ENCODE data around the gene LRIG1. TPM values are rescaled to one million over a fixed set of nuclear protein-coding genes. Genes with fewer than 3 reads are reported as not detected.

LRIG1 gene
- total and polyA plus RNA-seq, 5 donors: 80.2 to 140 (median 121) TPM

- DNase-seq (no peak), ATAC-seq (no peak)
- H3K4me3 ChIP-seq (ENCODE audit: low read length): no peak overlapping the region
- H3K27me3 ChIP-seq (ENCODE audit: control insufficient read depth, insufficient read depth): no peaks in the 10 kb centered on the region
- no peaks in the 10 kb centered on the region for H3K4me1 ChIP-seq (ENCODE audit: control insufficient read depth, insufficient read depth, low read length)
- intact Hi-C loops (cut with DNase I): no loop called here
- no peaks in the 10 kb centered on the region for H3K9me3 ChIP-seq (ENCODE audit: control insufficient read depth, low read length)
- H3K27ac ChIP-seq (ENCODE audit: low read length): no peak overlapping the region
- WGBS: 97% methylated on average over 10 of the region's 10 CpGs
Observed at GRCh38 chr3:66470956-66471686, 29.7 kb downstream of the LRIG1 start.

GRCh38 chr3:66470285-66470684 is 30.5 kb downstream of the LRIG1 start:
- Histone ChIP-seq H3K27me3 (ENCODE audit: control insufficient read depth, insufficient read depth) (no peaks in the 10 kb centered on the region), H3K27ac (ENCODE audit: low read length) (no peak overlapping the region), H3K9me3 (ENCODE audit: control insufficient read depth, low read length) (no peaks in the 10 kb centered on the region), H3K4me3 (ENCODE audit: low read length) (no peak overlapping the region), H3K4me1 (ENCODE audit: control insufficient read depth, insufficient read depth, low read length) (no peaks in the 10 kb centered on the region)
- WGBS: 93% methylated on average over 5 of the region's 5 CpGs
- no peak for DNase-seq
- no peak for ATAC-seq
- intact Hi-C loops (cut with DNase I): no loop called here

DNA sequence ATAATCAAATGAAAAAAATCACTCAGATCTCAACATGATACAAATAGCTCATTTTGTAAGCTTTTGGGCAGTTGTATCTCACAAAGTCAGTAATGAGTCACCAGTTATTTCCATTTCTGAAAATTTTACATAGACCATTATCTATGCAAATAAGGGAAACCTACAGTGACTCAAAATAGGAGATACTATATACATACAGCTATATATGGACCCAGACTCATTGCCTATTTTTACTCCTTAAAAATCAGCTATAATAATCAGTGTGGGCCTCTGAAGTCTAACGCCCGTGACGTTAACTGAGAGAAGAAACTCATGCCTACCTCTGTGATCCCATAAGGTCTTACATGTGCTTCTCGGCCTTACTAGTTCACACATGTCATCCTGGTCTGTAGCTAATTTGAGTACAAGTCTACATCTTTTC is 31.6 kb downstream of the LRIG1 start:
- WGBS: 93% methylated on average over 4 of the region's 4 CpGs
- intact Hi-C loops (cut with DNase I): no loop called here
- DNase-seq: no peak
- ATAC-seq: no peak
- H3K4me3 ChIP-seq (ENCODE audit: low read length): no peak overlapping the region
- H3K4me1 ChIP-seq (ENCODE audit: control insufficient read depth, insufficient read depth, low read length): peaks cover under 1% of the 10 kb centered on the region
- H3K27me3 ChIP-seq (ENCODE audit: control insufficient read depth, insufficient read depth): no peaks in the 10 kb centered on the region
- no peaks in the 10 kb centered on the region for H3K9me3 ChIP-seq (ENCODE audit: control insufficient read depth, low read length)
- no peak overlapping the region for H3K27ac ChIP-seq (ENCODE audit: low read length)

- ATAC-seq (no peak), DNase-seq (no peak)
- no peak overlapping the region for H3K4me3 ChIP-seq (ENCODE audit: low read length)
- H3K9me3 ChIP-seq (ENCODE audit: control insufficient read depth, low read length): no peaks in the 10 kb centered on the region
- no peak overlapping the region for H3K27ac ChIP-seq (ENCODE audit: low read length)
- WGBS: 76% methylated on average over 10 of the region's 10 CpGs
- H3K27me3 ChIP-seq (ENCODE audit: control insufficient read depth, insufficient read depth): no peaks in the 10 kb centered on the region
- peaks cover 4% of the 10 kb centered on the region for H3K4me1 ChIP-seq (ENCODE audit: control insufficient read depth, insufficient read depth, low read length)
- intact Hi-C loops (cut with DNase I): no loop called here
Observed at GRCh38 chr3:66467996-66468735, 32.7 kb downstream of the LRIG1 start.

DNA sequence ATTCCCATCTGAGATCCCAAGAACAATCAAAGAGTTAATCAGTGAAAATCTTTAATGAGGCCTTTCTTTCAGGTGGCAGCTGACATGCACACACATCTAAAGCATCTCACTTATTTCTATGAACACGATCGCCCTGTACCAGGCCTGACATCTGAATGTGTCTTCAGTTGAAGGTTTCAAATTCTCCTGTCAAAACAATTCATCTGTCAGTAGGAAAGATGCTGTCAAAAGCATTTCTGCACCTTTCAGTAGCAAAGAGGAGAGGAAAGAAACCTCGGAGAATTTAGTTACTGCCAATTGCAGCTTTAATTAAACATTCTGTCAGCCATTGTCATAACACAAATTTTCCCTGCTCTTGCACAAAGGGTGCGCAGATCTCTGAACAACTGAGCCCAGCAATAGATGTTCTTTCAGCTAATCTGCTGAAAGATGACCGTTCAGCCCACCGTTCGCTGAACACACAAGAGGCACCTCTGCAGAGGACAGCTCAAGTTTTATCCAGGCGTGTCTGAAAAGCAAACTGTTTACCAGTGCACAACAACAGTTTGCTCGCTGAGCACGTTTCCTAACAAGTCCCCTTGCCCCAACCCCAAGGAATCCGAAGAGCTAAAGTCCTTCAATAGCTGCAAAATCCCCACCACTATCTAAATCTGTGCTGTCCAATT is 34.1 kb downstream of the LRIG1 start:
- no peak for DNase-seq
- no peak overlapping the region for H3K27ac ChIP-seq (ENCODE audit: low read length)
- 82% methylated on average over 11 of the region's 11 CpGs for WGBS
- no peaks in the 10 kb centered on the region for H3K9me3 ChIP-seq (ENCODE audit: control insufficient read depth, low read length)
- H3K4me1 ChIP-seq (ENCODE audit: control insufficient read depth, insufficient read depth, low read length): peaks cover 4% of the 10 kb centered on the region
- no peaks in the 10 kb centered on the region for H3K27me3 ChIP-seq (ENCODE audit: control insufficient read depth, insufficient read depth)
- ATAC-seq: no peak
- no peak overlapping the region for H3K4me3 ChIP-seq (ENCODE audit: low read length)
- intact Hi-C loops (cut with DNase I): no loop called here

DNA sequence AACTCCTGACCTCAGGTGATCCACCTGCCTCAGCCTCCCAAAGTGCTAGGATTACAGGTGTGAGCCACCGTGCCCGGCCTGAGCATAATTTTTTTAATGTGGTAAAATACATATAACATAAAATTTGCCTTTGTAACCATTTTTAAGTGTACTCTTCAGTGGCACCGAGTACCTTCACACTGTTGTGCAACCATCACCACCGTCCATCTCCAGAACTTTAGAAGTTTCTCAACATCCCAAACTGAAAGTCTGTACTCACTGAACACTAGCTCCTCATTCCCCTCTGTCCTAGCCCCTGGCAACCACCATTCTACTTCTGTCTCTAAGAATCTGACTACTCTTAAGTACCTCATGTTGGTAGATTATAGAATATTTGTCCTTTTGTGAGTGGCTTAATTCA is 35.2 kb downstream of the LRIG1 start:
- Histone ChIP-seq H3K27ac (ENCODE audit: low read length) (no peak overlapping the region), H3K9me3 (ENCODE audit: control insufficient read depth, low read length) (no peaks in the 10 kb centered on the region), H3K4me3 (ENCODE audit: low read length) (no peak overlapping the region), H3K27me3 (ENCODE audit: control insufficient read depth, insufficient read depth) (no peaks in the 10 kb centered on the region), H3K4me1 (ENCODE audit: control insufficient read depth, insufficient read depth, low read length) (peaks cover 4% of the 10 kb centered on the region)
- 90% methylated on average over 4 of the region's 4 CpGs for WGBS
- intact Hi-C loops (cut with DNase I): no loop called here
- ATAC-seq: no peak
- no peak for DNase-seq

DNA sequence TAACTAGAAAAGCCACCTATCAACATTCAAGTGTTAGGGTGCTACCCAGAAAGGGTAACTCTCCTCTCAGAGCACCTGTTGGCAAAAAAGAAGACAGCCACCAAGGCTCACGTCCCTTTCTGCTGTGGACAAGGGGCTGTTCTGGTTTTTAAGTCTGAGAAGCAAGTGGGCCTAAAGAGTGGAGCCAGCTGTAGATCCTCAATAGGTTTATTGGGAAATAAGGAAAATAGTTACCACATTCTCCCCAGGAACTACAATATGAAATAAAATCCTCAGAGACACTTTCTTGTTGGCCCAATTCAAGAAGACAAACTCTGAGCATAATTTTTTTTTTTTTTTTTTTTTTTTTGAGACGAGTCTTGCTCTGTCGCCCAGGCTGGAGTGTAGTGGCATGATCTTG is 35.8 kb downstream of the LRIG1 start:
- 73% methylated on average over 3 of the region's 3 CpGs for WGBS
- Histone ChIP-seq H3K27me3 (ENCODE audit: control insufficient read depth, insufficient read depth) (no peaks in the 10 kb centered on the region), H3K4me1 (ENCODE audit: control insufficient read depth, insufficient read depth, low read length) (peaks cover 4% of the 10 kb centered on the region), H3K27ac (ENCODE audit: low read length) (no peak overlapping the region), H3K9me3 (ENCODE audit: control insufficient read depth, low read length) (no peaks in the 10 kb centered on the region), H3K4me3 (ENCODE audit: low read length) (no peak overlapping the region)
- intact Hi-C loops (cut with DNase I): no loop called here
- no peak for ATAC-seq
- DNase-seq: no peak

DNA sequence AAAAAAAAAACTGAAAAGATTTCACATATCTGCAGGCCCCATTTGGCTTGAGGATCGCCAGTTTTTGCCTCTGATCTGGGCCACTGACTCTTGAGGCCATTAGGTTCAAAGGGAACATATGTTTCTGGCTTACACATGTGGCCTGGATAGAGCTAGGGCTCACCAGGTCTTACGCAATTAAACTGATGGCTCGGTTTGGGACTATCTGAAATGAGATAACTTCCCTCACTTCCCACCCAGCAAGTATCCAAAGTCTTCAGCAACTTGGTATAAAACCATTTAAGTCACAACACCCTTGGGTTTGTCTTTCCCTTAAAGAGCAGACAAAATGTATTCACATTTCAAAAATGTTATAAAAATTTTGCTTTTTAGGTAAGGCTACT is 36.3 kb downstream of the LRIG1 start:
- peaks cover 4% of the 10 kb centered on the region for H3K4me1 ChIP-seq (ENCODE audit: control insufficient read depth, insufficient read depth, low read length)

DNA sequence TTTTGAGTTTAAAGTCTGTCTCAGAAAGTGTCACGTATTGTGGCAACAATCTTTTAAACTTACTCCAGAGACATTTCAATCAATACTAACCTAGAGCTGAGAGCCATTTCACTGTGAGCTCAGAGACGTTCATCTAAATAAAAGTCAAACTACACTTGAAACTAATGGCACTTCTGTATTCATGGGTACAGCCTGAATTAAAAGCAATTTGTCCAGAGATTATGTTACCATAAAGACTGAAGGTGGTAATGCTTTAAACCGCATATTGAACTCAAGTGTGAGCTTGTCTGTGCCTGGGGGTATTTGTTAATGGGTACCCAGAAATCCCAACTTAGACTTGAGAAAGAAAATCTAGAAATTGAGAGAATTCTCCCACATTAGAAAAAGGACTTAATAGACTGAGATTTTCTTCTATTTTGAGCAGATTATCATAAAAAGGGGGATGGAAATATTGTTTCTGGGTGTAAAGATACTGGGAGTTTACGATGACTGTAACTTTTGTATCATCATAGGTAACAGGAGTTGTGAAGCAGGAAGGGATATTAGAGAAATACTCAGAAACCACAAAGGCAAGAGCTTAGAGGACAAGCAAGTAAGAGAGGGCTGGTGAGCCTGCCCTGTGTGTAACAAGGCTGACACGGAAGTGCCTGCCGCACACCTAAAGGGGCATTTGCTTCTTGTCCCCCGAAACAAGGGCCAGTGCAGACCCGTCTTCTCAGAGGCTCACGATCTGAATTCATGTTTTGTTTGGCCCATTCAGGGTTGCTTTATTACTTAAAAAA is 36.9 kb downstream of the LRIG1 start:
- no peak overlapping the region for H3K4me3 ChIP-seq (ENCODE audit: low read length)
- peaks cover 4% of the 10 kb centered on the region for H3K4me1 ChIP-seq (ENCODE audit: control insufficient read depth, insufficient read depth, low read length)
- H3K27me3 ChIP-seq (ENCODE audit: control insufficient read depth, insufficient read depth): no peaks in the 10 kb centered on the region
- H3K9me3 ChIP-seq (ENCODE audit: control insufficient read depth, low read length): no peaks in the 10 kb centered on the region
- intact Hi-C loops (cut with DNase I): no loop called here
- no peak overlapping the region for H3K27ac ChIP-seq (ENCODE audit: low read length)
- ATAC-seq: peak in 1 of 2 donors; percentile 48
- DNase-seq: no peak
- 70% methylated on average over 9 of the region's 9 CpGs for WGBS

More for the DNA sequence above, 36.3 kb downstream of the LRIG1 start:
- DNase-seq: no peak
- Histone ChIP-seq H3K4me3 (ENCODE audit: low read length) (no peak overlapping the region), H3K27me3 (ENCODE audit: control insufficient read depth, insufficient read depth) (no peaks in the 10 kb centered on the region), H3K9me3 (ENCODE audit: control insufficient read depth, low read length) (no peaks in the 10 kb centered on the region), H3K27ac (ENCODE audit: low read length) (no peak overlapping the region)
- peak; percentile 70 to 72 for ATAC-seq
- intact Hi-C loops (cut with DNase I): no loop called here
- 53% methylated on average over 3 of the region's 3 CpGs for WGBS

GRCh38 chr3:66463054-66463631 is 37.7 kb downstream of the LRIG1 start:
- ATAC-seq (no peak), DNase-seq (no peak)
- no peaks in the 10 kb centered on the region for H3K9me3 ChIP-seq (ENCODE audit: control insufficient read depth, low read length)
- no peak overlapping the region for H3K4me3 ChIP-seq (ENCODE audit: low read length)
- H3K27ac ChIP-seq (ENCODE audit: low read length): no peak overlapping the region
- H3K27me3 ChIP-seq (ENCODE audit: control insufficient read depth, insufficient read depth): no peaks in the 10 kb centered on the region
- peaks cover 4% of the 10 kb centered on the region for H3K4me1 ChIP-seq (ENCODE audit: control insufficient read depth, insufficient read depth, low read length)
- 78% methylated on average over 7 of the region's 7 CpGs for WGBS
- intact Hi-C loops (cut with DNase I): no loop called here
